Hepatic stellate cell (primary cell): ENCODE data around the gene PACRG.

Source experiments
- DNase-seq: peaks from one replicate; pipeline ENCODE4 v3.0.0; 2011; ENCODE audit warnings: low spot score

The PACRG gene

DNA sequence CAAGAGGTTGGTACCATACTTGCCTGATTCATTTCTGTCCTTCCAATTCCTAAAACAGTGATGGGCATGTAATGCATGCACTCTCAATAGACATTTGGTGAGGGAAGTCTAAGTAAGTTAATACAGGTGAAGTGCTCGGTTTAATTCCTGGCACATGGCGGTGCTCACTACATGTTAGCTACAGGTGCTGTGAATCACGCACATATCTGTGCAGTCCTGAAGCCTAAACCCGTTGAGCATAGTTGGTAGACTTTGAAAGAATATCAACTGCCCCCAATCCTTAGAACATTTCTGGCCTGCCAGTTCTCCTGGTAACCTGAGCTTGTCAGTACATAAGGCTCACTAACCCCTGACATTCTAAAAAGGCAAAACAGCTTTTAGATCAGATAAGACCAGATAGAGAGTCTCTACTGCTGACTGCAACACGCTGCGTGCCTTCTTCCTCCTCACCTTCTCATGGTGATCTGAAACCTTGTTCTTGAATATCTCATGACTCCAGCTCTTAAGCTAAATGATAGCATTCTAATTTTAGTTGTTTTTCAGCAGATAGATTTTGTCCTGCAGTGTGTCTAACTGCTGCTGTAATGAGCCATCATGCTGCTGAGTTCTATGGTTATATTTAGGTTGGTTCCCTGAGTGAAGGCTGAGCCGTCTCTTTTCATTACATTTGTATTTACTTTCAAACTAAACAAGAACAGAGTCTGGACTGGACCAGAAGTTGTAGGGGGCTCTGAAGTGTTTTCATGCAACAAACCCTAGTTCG, 358.3 kb downstream of the PACRG start:
- DNase-seq = no peak

DNA sequence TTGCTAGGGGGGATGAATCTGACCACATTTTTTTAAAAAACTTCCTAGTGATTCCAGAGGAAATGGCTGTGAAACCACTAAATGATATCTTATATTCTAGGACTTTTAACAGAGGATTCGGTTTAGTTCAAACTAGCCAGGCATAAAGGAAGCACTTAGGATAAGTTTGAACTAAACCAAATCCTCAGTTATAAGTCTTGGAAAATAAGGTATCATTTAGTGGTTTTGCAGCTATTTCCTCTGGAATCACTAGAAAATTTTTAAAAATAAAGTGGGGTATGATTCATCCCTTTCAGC, 358.8 kb downstream of the PACRG start:
- no peak for DNase-seq

DNA sequence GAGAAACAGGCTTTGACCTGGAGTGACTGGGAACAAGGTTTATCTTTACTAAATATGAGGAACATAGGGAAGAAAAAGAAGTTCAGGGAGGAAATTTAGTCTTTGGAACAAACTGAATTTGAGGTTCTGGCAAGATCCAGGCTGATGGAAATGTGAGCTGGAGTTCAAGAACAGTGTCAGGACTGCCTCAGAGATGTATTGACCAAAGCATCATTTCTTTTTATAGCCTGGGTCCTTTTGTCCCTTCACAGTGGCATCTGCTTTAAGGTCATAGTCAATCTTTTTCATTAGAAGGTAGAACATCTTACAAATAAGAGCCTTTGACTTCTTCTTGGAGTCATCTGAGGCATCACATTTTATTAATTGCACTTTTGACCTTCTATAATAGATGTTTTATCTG, 360.2 kb downstream of the PACRG start:
- no peak for DNase-seq

DNA sequence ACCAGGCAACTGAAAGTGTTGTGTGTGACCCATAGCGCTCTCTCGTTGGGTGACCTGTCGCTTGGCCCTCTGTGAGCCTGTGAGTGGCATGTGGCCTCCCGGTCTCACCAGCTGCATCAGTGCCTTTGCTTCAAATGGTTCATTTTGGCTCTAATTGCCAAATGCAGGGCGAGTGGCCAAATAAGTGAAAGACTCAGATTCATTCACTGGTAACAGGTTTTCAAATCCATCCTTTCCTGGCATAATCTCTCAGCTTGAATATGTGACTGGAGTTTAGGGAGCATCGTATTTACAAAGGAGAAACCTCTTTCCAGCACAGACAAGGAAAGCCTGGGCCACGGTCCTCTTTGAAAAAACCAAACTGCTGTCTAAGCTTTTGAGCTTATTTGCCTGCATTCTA, 365.1 kb downstream of the PACRG start:
- DNase-seq = no peak

DNA sequence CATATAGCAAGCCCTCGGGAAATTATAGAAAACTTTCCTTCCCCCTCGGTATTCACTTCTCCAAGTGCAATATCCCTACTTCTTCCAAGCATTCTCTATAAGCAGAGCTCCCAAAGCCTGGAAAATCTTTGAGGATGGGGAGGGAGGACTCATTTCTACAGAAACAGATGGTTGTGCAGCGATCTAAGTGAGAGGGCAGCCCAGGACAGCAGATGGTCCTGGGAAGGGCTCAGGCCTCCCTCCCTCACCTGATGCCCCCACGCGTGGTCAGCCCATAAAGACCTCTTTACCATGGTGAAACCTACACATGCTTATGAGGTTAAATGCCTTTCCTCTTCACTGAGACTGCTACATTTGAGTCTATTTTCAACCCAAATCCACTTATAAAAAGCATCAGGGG, 367.1 kb downstream of the PACRG start:
- DNase-seq = no peak

DNA sequence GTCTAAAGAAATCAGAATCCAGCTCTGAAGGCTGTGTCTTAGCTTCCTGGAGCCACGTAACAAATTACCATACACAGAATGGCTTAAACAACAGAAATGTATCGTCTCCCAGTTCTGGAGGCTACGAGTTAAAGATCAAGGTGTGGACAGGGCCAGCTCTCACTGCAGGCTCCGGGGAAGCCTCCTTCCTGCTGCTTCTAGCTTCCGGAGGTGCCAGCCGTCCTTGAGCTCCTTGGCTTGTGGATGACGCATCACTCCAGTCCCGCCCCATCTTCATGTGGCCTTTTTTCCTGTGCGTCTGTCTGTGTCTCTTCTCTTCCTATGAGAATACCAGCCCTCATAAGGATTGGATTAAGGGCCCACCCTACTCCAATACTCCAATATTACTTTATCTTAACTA, 367.6 kb downstream of the PACRG start:
- no peak for DNase-seq

DNA sequence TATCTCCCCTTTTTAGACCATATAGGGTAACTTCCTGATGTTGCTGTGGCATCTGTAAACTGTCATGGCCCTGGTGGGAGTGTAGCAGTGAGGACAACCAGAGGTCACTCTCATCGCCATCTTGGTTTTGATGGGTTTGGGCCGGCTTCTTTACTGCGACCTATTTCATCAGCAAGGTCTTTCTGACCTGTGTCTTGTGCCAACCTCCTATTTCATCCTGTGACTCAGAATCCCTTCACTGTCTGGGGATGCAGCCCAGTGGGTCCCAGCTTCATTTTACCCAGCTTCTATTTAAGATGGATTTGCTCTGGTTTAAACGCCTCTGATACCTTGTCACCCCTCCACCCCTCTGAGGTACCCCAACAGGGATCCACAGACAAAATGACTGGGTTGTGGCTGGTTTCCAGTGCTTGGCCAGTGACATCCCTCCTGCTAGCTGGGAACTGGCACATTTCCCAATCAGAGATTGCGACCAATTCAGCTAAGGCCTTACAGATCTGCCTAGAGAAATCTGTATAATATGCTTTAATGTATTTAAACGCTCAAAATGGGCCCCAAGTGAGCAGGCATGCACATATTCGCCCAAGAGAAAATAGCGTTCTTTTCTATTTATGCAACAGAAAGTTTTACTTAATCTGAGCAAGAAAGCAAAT, 371.2 kb downstream of the PACRG start:
- no peak for DNase-seq

DNA sequence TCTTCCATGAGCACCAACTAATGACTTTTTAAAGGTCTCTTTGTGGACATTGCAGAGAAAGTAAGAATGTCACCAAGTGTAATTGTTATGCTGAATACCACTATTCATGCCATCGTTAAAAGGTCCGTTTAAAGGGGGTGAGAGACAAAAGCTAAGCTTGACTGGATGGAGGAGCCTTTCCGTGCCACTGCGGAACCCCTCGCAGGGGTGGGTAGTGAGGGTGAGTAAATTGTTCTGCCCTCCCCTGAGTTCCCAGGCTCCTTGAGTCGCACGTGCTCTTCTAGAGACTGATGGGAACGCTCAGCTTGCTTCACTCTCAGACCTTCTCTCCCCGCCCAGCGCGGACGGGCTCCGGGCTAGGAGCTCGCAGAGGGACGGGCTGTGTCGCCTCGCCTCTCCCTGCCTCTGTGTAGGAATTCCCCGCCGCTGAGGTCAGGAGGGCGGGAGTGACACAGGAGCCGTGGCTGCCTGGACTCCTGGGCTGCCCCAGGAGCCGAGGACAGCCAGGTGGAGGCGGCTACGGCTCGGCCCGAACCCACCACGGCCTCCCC, 371.9 kb downstream of the PACRG start:
- no peak for DNase-seq

DNA sequence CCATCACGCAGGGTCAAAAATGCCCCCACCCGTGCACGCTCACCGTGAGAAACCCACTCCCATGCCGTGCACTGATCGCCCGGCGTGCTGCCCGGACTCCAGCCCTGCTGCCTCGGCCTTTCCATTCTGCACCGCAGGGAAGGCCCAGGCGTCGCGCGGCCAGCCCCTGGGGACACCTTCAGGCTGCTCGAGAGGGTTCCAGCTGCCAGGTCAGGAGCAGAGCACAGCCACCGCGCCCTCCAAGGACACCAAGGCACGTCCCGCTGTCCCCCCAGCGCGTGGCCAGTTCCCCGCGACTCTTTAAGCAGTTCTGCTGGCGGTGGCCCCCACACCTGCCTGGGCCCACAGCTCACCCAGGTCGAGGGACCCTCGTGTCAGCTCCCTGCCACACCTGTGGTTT, 372.5 kb downstream of the PACRG start:
- no peak for DNase-seq

DNA sequence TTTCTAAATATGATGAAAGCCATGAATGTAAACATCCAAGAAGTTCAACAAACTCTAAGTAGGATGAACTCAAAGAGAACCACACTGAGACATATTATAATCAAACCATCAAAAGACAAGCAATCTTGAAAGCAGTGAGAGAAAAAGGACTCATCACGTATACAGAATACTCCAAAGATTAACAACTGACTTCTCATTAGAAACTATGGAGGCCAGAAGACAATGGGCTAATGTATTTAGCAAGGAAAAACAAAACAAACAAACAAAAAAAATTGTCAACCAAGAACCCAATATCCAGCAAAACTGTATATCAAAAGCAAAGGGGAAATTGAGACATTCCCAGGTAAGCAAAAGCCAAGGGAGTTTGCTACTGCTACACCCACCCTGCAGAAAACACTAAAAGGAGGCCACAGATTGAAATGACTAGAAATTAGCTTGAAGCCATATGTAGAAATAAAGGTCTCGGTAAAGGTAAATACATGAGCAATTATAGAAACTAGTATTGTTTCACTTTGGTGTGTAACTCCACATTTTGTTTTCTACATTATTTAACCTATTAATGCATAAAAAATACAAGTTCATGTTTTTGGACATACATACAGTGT, 385.7 kb downstream of the PACRG start:
- DNase-seq = no peak

DNA sequence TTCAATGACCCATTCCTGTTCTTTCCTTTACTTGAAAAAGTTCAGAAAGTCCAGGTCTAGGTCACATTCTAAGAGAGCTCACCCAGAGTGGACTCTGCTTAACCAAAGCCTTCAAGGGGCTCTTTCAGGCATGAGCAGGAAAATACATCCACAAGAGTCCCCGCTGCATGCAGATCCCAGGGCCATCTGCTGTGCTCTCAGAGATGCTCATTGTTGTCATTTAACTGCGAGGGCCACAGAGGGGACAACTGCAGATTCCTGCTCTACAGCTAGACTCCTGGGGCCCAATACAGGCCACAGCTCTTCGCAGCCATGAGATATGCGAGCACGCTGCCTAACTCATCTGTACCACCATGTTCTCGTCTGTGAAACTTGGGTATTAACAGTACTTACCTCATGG, 391.2 kb downstream of the PACRG start:
- no peak for DNase-seq

DNA sequence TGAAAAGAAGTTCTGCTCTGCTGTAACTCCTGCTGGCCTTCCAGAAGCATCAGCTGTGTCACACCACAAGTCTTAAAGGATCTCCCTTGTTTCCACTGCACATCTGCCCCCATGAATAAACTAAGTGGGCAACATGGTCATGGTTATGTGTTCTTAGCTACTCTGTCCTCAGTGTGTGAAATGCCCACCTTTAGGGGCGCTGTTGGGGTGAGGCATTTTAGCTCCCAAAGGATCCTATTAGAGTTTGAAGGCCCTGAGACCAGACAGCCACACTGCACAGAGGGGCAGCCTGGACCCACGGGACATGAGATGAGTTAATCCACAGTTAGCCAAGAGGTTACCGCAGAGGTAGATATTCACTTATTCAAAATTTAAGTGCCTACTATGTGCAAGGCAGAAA, 392.4 kb downstream of the PACRG start:
- no peak for DNase-seq

DNA sequence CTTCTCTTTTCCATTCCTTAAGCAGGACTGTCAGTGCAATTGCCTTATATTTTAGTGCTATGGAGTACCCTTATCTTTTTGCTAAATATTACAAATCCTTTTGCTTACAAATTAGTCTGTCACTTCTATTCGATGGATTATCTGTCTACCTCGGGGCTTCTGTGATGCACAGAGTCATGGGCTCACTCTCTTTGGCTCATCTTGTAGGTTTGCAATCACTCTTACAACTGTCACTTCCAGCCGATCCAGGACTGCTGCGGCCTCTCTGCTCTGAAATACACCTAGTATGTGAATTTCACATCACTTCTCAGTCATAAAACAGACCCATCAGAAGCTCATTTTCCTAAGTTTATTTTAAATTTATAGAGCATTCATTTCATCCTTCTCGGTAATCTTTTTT, 393.5 kb downstream of the PACRG start:
- DNase-seq = no peak

DNA sequence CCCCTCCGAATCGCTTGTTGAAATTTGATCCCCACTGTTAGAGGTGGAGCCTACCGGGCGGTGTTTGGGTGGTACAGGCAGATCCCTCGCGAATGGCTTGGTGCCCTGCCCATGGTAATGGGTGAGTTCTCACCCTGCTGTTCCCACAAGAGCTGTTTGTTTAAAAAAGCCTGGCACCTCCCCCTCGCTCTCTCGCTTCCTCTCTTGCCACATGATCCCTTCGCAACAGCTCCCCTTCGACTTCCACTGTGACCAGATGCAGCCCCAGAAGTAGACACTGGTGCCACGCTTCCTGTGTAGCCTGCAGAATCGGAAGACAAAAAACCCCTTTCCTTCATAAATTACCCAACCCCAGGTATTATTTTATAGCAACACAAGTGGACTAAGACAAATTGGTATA, 394.6 kb downstream of the PACRG start:
- DNase-seq = no peak

DNA sequence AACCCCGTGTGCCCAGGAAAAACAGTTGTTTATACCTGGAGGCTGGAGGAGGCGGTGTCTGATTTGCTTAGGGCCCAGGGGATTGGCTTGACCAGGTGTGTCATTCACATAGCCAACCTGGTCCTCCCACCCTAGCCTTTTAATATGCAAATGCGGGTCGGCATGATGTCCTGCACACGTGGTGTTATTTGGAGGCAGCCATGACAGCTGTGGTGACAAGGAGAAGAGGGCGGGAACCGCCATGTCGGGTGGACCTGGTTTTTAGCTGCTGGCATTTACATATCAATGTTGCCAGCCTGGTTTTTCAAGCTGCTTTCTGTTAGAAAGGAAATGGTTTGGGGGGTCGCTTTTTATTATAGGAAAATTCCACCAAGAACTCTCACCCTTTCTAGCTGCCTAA, 395.3 kb downstream of the PACRG start:
- DNase-seq = no peak

DNA sequence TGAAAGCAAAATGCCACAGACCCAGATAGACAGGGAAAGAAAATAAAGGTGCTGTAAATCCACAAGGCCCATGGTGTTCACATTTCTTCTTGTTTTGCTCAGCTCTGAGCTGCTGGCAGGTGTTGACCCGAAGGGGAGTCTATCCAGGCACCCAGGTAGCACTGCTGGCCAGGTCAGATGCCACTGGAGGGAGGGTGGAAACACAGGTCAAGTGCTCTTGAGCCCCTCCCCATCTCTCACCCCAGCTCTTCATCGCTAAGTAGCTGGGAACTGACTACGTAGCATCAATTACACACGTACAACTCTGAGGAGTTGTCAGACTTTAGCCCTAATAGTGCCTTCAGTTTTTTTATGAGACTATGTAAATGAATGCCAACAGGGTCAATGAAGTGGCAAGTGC, 399.0 kb downstream of the PACRG start:
- no peak for DNase-seq

DNA sequence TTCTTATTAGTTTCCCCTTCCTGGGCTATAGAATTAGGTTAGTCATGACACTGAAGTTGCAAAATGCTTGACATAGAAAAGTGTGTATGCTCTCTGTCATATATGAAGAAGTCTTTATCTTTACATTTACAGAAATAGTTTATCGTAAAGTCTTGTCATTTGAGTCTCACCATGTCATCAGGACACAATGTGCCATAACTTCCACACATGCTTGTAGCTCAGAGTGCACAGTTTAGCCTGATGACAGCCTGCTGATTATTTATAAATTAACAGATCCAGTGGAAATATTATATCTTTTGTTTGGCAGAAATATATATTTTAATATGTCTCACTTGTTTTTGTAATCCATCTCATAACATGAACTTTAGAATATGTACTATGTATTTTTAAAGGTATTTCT, 399.8 kb downstream of the PACRG start:
- DNase-seq = no peak

DNA sequence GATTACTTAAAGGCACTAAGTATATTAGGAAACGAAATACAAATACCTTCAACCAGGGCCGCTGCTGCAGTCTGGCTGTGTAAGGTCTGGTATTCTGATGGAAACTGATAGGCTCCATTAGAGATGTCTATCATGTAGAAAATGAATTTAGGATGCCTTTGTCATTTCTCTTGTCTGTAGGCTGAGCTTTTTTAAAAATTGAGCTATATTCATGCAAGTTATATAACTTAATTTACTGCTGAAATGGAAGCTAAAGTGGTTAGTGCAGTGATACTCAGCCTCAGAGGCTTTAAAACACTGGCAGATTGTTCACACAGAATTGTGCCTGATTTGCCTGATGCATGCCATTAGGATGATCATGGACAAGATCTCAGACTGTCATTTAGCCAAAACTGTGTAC, 400.6 kb downstream of the PACRG start:
- no peak for DNase-seq

DNA sequence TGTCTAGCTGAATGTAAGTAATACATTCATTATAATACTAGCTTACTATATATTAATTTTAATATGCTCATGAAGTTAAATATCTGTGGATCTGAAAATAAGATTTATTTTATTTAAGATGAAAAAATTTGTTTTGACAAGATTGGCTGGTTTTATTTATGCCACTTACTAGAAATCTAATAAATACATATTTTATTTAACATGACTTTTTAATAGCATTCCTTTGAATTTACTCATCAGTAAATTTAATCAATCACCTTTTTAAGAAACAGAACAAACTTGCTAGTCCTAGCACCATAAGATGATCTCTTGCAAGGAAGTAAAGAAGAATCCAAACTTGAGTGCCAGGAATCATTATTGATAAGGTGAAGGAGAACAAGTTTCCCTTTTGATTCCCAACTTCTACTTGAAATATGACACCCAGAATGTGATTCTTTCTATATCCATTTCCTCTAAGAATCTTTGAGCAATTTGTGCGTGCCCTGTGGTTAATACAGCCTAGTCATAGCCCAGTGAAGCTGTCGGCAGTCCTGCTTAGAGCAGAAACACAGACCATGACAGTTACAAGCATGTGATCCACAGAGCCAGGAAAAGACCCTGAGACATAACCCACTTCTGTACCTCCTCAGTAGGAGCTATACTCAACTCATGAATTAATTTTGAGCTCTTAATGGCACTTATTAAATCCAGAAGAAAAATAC, 404.4 kb downstream of the PACRG start:
- no peak for DNase-seq

DNA sequence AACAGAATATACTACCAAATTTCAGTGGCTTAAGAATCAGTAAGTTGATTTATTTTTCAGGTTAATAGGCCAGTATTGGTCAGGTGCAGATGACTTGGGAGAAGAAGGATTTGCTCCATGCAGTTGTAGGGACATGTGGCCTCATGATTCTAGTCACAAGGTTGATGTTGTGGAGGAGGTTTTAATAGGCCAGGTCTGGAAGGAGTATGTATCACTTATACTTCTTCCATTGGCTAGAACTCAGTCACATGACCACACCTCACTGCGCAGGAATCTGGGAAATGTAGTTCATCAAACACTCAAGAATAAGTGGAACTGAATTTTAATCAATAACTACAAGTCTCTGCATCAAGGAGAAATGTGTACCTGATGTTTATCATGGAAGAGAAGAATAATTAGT, 405.2 kb downstream of the PACRG start:
- DNase-seq = no peak

DNA sequence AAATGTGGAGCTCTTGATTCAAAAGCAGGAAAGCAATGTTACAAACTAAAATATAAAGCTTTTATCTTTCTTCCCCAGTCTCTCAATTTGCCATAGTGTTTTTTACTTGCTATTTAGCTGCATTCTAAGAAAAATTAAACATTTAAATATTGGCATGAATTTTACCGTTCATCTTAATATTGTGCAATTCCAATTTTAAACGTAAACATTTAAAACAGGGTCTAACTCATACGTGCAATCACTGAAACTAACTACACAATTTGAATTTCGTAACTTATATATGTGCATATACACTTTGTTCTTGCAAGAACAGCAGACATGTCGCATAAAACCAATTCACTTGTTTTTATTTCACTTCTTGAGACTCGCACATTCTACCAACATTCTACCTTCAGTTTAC, 405.9 kb downstream of the PACRG start:
- no peak for DNase-seq

DNA sequence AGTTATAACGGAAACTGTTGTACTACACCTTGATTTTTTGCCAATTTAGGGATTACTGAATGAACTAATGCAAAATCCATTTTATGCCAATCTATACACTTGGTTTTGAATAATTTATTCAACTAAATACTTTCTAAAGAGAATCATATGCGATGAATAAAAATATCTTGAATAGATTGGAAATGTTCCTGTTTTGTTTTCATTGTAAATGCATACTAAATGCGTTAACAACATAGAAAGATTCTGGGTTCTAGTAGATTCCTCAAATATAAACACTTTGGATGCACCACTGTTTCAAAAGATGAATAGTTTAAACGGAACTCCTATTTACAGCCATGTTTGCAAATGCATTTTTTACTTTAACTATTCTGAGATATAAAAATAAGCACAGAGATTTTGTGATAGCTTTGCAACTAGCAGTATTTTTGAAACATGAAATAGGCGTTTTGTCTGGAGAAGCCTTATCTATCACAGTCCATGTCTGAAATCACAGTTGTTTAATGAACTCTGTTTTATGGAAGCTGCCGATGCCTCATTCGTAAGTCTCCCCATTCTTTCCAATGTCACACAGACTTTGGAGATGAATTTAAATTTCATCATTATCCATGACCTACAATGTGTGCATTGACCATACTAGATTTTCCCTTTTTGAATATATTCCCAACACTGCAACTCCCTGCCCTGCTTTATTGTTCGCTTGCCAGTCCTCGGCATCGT, 409.1 kb downstream of the PACRG start:
- no peak for DNase-seq
